Measurements from ENCODE around the gene MYRFL. TPM values are rescaled to one million over a fixed set of nuclear protein-coding genes. Genes with fewer than 3 reads are reported as not detected.

Gene MYRFL
- total RNA-seq, 2 experiments from 2014 or later, result not detected

DNA sequence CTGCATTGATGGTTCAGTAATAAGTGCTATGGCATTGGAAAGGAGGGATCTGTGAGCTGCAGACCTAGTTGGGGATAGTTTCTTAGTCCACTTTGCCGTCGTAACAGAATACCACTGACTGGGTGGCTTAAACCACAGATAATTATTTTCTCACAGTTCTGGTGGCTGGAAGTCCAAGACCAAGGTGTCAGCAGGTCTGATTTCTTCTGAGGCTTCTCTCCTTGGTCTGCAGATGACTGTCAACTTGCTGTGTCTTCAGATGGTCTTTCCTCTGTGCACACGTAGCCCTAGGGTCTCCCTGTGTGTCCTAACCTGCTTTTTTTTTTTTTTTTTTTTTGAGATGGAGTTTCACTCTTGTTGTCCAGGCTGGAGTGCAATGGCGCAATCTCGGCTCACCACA, 126.1 kb downstream of the MYRFL start:
- ATAC-seq (no peak), DNase-seq (no peak)
- Mint-ChIP-seq H3K36me3 (ENCODE audit: low read depth) (no peaks in the 10 kb centered on the region), H3K4me3 (no peak overlapping the region), H3K4me1 (ENCODE audit: low read depth) (no peaks in the 10 kb centered on the region), H3K27me3 (no peaks in the 10 kb centered on the region), H3K27ac (no peak overlapping the region), H3K9me3 (no peaks in the 10 kb centered on the region)
- TF ChIP-seq, protein P1, sequence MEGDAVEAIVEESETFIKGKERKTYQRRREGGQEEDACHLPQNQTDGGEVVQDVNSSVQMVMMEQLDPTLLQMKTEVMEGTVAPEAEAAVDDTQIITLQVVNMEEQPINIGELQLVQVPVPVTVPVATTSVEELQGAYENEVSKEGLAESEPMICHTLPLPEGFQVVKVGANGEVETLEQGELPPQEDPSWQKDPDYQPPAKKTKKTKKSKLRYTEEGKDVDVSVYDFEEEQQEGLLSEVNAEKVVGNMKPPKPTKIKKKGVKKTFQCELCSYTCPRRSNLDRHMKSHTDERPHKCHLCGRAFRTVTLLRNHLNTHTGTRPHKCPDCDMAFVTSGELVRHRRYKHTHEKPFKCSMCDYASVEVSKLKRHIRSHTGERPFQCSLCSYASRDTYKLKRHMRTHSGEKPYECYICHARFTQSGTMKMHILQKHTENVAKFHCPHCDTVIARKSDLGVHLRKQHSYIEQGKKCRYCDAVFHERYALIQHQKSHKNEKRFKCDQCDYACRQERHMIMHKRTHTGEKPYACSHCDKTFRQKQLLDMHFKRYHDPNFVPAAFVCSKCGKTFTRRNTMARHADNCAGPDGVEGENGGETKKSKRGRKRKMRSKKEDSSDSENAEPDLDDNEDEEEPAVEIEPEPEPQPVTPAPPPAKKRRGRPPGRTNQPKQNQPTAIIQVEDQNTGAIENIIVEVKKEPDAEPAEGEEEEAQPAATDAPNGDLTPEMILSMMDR (IDR thresholded peaks at IDR 0.05), result no peak
- ChIA-PET POLR2A (no interaction called here), CTCF (no interaction called here)
- intact Hi-C loops (cut with micrococcal nuclease), result no loop called here

DNA sequence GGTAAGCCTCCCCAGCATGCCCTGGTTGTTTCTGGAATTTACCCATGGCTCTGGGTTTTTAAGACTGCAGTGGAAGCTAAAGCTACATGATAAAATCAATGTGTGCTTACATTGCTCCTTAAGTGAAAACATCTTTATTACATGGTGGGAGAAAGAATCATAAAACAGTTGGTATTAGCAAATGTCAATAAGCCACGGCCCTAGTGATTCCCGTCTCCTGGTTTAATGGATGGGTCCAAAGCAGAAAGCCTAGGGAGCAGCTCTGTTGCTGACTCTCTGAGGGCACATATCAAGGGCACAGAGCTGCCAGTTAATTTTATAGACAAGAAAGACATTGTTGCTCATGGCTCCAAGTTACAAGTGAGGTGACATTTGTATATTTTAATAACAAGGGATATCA, 127.9 kb downstream of the MYRFL start:
- Mint-ChIP-seq H3K4me1 (ENCODE audit: low read depth) (no peaks in the 10 kb centered on the region), H3K36me3 (ENCODE audit: low read depth) (no peaks in the 10 kb centered on the region)

DNA sequence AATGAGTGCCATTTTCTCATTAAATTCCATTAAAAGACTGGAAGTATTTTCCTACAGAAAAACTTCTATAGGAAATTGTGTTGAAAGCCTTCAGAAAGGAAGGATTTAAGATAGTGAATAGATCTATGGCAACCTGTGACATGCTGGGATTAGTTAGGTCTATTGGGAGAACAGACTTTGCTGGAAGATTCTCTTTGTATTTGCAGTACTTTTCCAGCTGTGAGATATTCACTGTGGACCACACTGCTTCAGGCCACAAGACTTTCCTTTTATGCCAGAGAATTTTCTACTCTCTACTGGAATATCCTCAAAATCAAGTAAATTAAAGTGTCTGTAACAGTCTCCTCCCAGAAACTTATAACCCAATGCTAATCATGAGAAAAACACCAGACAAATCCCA, 136.2 kb downstream of the MYRFL start:
- peaks cover 5% of the 10 kb centered on the region for H3K27me3 Mint-ChIP-seq
- H3K9me3 Mint-ChIP-seq, result no peaks in the 10 kb centered on the region
- no peak overlapping the region for H3K27ac Mint-ChIP-seq
- H3K4me3 Mint-ChIP-seq, result no peak overlapping the region
- POLR2A ChIA-PET, result no interaction called here
- TF ChIP-seq, protein P1 (IDR thresholded peaks at IDR 0.05), result no peak
- no peaks in the 10 kb centered on the region for H3K4me1 Mint-ChIP-seq (ENCODE audit: low read depth)
- ATAC-seq (no peak), DNase-seq (no peak)
- intact Hi-C loops (cut with micrococcal nuclease), result no loop called here
- no peaks in the 10 kb centered on the region for H3K36me3 Mint-ChIP-seq (ENCODE audit: low read depth)
- CTCF ChIA-PET, result no interaction called here

More for the DNA sequence above, 127.9 kb downstream of the MYRFL start:
- intact Hi-C loops (cut with micrococcal nuclease), result no loop called here
- peaks cover 2% of the 10 kb centered on the region for H3K27me3 Mint-ChIP-seq
- DNase-seq, result no peak
- TF ChIP-seq, protein P1 (IDR thresholded peaks at IDR 0.05), result no peak
- POLR2A ChIA-PET, result no interaction called here
- CTCF ChIA-PET, result no interaction called here
- H3K9me3 Mint-ChIP-seq, result no peaks in the 10 kb centered on the region
- H3K27ac Mint-ChIP-seq, result no peak overlapping the region
- H3K4me3 Mint-ChIP-seq, result no peak overlapping the region
- no peak for ATAC-seq

DNA sequence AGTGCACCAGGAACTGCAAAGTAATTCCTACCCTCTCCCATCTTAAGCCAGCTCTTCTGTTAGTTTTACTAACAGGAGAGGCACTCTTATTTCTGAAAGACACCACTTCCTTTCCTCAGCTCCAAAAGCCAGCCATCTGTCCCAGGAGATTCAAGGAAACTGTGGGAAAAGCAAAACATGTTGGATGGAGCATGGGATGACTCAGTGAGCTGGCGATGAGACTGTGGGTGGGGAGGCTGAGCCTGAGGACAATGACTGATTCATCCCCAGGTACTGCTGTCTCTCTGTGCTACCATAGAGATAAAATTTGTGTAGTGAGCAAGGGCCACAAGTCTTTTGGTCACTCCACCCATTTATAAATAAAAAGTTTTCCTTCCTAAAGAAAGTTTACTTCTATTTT, 141.4 kb downstream of the MYRFL start:
- ATAC-seq, result no peak
- no peaks in the 10 kb centered on the region for H3K4me1 Mint-ChIP-seq (ENCODE audit: low read depth)
- intact Hi-C loops (cut with micrococcal nuclease), result no loop called here
- no peak overlapping the region for H3K27ac Mint-ChIP-seq
- ChIA-PET CTCF (no interaction called here), POLR2A (no interaction called here)
- no peak for DNase-seq
- no peaks in the 10 kb centered on the region for H3K9me3 Mint-ChIP-seq
- H3K36me3 Mint-ChIP-seq (ENCODE audit: low read depth), result no peaks in the 10 kb centered on the region
- TF ChIP-seq, protein P1 (IDR thresholded peaks at IDR 0.05), result no peak
- H3K4me3 Mint-ChIP-seq, result no peak overlapping the region
- H3K27me3 Mint-ChIP-seq, result peaks cover 3% of the 10 kb centered on the region

DNA sequence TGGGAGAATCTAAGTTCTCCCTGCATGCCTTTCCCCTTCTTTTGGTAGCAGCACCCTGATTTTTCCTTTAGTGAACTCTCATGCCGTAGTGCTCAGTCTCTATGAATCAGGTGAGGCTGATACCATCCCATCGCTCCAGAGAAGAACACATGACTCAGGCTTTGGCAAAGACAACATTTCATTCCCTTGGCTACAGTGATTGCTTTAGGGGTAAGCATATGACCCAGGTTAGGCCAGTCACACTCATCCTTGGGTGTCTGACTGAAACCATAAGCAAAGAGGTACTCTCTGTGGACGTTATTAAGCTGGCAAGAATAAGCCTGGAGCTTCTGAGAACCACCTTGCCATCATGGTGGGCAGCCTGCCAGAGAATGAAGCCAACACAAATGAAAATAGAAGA, 141.8 kb downstream of the MYRFL start:
- H3K27ac Mint-ChIP-seq, result no peak overlapping the region
- no peaks in the 10 kb centered on the region for H3K9me3 Mint-ChIP-seq
- peaks cover 2% of the 10 kb centered on the region for H3K27me3 Mint-ChIP-seq
- H3K36me3 Mint-ChIP-seq (ENCODE audit: low read depth), result no peaks in the 10 kb centered on the region
- ChIA-PET CTCF (no interaction called here), POLR2A (no interaction called here)
- ATAC-seq (no peak), DNase-seq (no peak)
- TF ChIP-seq, protein P1 (IDR thresholded peaks at IDR 0.05), result no peak
- intact Hi-C loops (cut with micrococcal nuclease), result no loop called here
- no peak overlapping the region for H3K4me3 Mint-ChIP-seq
- H3K4me1 Mint-ChIP-seq (ENCODE audit: low read depth), result no peaks in the 10 kb centered on the region
